HEK293 (cell line): ENCODE data around the gene SBSN.

Experiments used
- TCF7L2 ChIP-seq: IDR thresholded peaks from 2 replicates; pipeline ENCODE4 v1.6.1; 2011; ENCODE audit warnings: low read depth, mild to moderate bottlenecking, inconsistent platforms, low read length, moderate library complexity, borderline replicate concordance
- ZBTB1 ChIP-seq: fragments of 450-650 bp; formaldehyde crosslinking; IDR thresholded peaks from 2 replicates; pipeline ENCODE4 v1.5.1; 2016; ENCODE audit warnings: missing biosample characterization, missing genetic modification characterization
- ZNF341 ChIP-seq: fragments of 450-650 bp; formaldehyde crosslinking; IDR thresholded peaks from 2 replicates; pipeline ENCODE4; 2016; ENCODE audit warnings: low read depth, missing biosample characterization, missing genetic modification characterization
- ZNF660 ChIP-seq: fragments of 450-650 bp; IDR thresholded peaks from 2 replicates; pipeline ENCODE4 v1.5.1; 2018; ENCODE audit warnings: missing biosample characterization, mild to moderate bottlenecking, missing genetic modification characterization
- TF ChIP-seq, protein P1 (sequence below): fragments of 450-650 bp; formaldehyde crosslinking; IDR thresholded peaks from 2 replicates; pipeline ENCODE4 v1.5.1; 2016; ENCODE audit warnings: missing biosample characterization, missing genetic modification characterization
- TF ChIP-seq, protein P2 (sequence below): fragments of 450-650 bp; formaldehyde crosslinking; IDR thresholded peaks from 2 replicates; pipeline ENCODE4 v1.5.1; 2016; ENCODE audit warnings: missing biosample characterization, missing genetic modification characterization
- TF ChIP-seq, protein P3 (sequence below): fragments of 450-650 bp; formaldehyde crosslinking; IDR thresholded peaks from 2 replicates; pipeline ENCODE4 v1.5.1; 2016; ENCODE audit warnings: missing biosample characterization, missing genetic modification characterization

GRCh38 chr19:35556025-35556590, 28.0 kb upstream of the SBSN start:
- TF ChIP-seq, protein P1, sequence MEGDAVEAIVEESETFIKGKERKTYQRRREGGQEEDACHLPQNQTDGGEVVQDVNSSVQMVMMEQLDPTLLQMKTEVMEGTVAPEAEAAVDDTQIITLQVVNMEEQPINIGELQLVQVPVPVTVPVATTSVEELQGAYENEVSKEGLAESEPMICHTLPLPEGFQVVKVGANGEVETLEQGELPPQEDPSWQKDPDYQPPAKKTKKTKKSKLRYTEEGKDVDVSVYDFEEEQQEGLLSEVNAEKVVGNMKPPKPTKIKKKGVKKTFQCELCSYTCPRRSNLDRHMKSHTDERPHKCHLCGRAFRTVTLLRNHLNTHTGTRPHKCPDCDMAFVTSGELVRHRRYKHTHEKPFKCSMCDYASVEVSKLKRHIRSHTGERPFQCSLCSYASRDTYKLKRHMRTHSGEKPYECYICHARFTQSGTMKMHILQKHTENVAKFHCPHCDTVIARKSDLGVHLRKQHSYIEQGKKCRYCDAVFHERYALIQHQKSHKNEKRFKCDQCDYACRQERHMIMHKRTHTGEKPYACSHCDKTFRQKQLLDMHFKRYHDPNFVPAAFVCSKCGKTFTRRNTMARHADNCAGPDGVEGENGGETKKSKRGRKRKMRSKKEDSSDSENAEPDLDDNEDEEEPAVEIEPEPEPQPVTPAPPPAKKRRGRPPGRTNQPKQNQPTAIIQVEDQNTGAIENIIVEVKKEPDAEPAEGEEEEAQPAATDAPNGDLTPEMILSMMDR (tag by site-specific recombination) = no peak
- TF ChIP-seq, protein P2, sequence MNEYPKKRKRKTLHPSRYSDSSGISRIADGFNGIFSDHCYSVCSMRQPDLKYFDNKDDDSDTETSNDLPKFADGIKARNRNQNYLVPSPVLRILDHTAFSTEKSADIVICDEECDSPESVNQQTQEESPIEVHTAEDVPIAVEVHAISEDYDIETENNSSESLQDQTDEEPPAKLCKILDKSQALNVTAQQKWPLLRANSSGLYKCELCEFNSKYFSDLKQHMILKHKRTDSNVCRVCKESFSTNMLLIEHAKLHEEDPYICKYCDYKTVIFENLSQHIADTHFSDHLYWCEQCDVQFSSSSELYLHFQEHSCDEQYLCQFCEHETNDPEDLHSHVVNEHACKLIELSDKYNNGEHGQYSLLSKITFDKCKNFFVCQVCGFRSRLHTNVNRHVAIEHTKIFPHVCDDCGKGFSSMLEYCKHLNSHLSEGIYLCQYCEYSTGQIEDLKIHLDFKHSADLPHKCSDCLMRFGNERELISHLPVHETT (tag by site-specific recombination) = no peak
- TF ChIP-seq ZBTB1 (no peak), TCF7L2 (no peak), ZNF660 (no peak), ZNF341 (tag by site-specific recombination) (no peak)
- TF ChIP-seq, protein P3, sequence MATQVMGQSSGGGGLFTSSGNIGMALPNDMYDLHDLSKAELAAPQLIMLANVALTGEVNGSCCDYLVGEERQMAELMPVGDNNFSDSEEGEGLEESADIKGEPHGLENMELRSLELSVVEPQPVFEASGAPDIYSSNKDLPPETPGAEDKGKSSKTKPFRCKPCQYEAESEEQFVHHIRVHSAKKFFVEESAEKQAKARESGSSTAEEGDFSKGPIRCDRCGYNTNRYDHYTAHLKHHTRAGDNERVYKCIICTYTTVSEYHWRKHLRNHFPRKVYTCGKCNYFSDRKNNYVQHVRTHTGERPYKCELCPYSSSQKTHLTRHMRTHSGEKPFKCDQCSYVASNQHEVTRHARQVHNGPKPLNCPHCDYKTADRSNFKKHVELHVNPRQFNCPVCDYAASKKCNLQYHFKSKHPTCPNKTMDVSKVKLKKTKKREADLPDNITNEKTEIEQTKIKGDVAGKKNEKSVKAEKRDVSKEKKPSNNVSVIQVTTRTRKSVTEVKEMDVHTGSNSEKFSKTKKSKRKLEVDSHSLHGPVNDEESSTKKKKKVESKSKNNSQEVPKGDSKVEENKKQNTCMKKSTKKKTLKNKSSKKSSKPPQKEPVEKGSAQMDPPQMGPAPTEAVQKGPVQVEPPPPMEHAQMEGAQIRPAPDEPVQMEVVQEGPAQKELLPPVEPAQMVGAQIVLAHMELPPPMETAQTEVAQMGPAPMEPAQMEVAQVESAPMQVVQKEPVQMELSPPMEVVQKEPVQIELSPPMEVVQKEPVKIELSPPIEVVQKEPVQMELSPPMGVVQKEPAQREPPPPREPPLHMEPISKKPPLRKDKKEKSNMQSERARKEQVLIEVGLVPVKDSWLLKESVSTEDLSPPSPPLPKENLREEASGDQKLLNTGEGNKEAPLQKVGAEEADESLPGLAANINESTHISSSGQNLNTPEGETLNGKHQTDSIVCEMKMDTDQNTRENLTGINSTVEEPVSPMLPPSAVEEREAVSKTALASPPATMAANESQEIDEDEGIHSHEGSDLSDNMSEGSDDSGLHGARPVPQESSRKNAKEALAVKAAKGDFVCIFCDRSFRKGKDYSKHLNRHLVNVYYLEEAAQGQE (tag by site-specific recombination) = no peak
